ENCODE measurements around the gene ZNF92. TPM values are rescaled to one million over a fixed set of nuclear protein-coding genes. Genes with fewer than 3 reads are reported as not detected.

Gene ZNF92
- total RNA-seq, 1 experiment from 2014 or later = 9.4 TPM

DNA sequence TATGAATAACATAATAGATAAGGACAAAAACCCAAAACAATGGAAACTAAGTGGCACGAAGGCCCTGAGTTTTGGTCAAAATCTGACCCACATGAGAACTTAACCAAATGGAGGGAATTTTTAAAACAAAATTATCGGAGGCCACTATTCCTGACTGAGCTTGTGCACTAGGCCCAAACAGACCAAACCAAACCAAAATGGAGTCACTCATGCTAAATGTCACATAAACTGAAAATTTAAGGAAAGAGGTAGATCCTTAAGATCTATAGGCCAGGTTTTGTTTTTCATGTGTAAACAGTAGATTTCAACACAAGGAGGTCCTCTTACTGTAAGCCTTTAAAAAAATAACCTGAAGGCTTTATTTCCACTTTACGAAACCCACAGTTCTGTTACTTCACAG lies 3.8 kb upstream of the ZNF92 start (continued):
- TF ChIP-seq ELF1 (IDR thresholded peaks at IDR 0.05; ENCODE audit: borderline replicate concordance, low read depth) (no peak), ZNF274 (IDR thresholded peaks at IDR 0.05; ENCODE audit: low read depth, low read length) (no peak), EZH2 (IDR thresholded peaks at IDR 0.05) (no peak), CEBPB (IDR thresholded peaks at IDR 0.05; ENCODE audit: low read depth) (no peak), TCF7L2 (IDR thresholded peaks at IDR 0.05; ENCODE audit: borderline replicate concordance, extremely low read depth, insufficient read depth, insufficient read length) (no peak), POLR2AphosphoS5 (IDR thresholded peaks at IDR 0.05; ENCODE audit: low read depth, low read length) (no peak)
- TF ChIP-seq, protein P1, sequence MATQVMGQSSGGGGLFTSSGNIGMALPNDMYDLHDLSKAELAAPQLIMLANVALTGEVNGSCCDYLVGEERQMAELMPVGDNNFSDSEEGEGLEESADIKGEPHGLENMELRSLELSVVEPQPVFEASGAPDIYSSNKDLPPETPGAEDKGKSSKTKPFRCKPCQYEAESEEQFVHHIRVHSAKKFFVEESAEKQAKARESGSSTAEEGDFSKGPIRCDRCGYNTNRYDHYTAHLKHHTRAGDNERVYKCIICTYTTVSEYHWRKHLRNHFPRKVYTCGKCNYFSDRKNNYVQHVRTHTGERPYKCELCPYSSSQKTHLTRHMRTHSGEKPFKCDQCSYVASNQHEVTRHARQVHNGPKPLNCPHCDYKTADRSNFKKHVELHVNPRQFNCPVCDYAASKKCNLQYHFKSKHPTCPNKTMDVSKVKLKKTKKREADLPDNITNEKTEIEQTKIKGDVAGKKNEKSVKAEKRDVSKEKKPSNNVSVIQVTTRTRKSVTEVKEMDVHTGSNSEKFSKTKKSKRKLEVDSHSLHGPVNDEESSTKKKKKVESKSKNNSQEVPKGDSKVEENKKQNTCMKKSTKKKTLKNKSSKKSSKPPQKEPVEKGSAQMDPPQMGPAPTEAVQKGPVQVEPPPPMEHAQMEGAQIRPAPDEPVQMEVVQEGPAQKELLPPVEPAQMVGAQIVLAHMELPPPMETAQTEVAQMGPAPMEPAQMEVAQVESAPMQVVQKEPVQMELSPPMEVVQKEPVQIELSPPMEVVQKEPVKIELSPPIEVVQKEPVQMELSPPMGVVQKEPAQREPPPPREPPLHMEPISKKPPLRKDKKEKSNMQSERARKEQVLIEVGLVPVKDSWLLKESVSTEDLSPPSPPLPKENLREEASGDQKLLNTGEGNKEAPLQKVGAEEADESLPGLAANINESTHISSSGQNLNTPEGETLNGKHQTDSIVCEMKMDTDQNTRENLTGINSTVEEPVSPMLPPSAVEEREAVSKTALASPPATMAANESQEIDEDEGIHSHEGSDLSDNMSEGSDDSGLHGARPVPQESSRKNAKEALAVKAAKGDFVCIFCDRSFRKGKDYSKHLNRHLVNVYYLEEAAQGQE (IDR thresholded peaks at IDR 0.05; ENCODE audit: low read depth) = no peak

DNA sequence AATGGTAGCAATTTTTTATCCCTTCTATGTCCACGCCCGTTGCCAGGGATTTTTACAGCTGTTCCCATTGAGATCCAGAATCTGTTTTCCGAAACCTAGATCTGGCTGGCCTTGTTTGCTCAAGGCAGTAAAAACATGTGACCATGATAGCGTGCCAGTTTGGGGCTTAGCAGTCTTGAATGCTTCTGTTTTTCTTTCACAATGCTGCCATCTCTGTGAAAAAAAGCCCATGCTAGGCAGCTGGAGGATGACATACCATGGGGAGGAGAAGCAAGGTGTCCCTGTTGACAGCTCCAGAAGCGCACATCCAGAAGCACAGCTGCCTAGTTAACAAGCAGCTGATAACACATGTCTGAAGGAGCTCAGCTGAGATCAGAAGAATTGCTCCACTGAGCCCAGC lies 2.2 kb upstream of the ZNF92 start:
- POLR2A ChIA-PET = no interaction called here
- Histone ChIP-seq H2AFZ (ENCODE audit: low read depth, low read length, poor library complexity, severe bottlenecking) (no peak overlapping the region), H3K79me2 (ENCODE audit: insufficient read depth, low read length) (peaks cover 28% of the 10 kb centered on the region), H3K27me3 (ENCODE audit: insufficient read depth, low read length) (no peaks in the 10 kb centered on the region), H3K9me3 (ENCODE audit: control insufficient read depth in 1 of 2, insufficient read depth in 1 of 2, low read depth in 1 of 2, low read length in 2 of 2) (no peaks in the 10 kb centered on the region), H4K20me1 (ENCODE audit: insufficient read depth) (no peaks in the 10 kb centered on the region), H3K27ac (ENCODE audit: low read depth, low read length) (no peak overlapping the region), H3K9ac (ENCODE audit: low read length) (no peak overlapping the region), H3K4me2 (ENCODE audit: low read length) (no peak overlapping the region), H3K4me3 (replicated peaks in 1 of 2; ENCODE audit: low read depth in 1 of 2, low read length in 2 of 2) (no peak overlapping the region), H3K4me1 (ENCODE audit: control insufficient read depth in 1 of 2, insufficient read depth in 2 of 2, low read length in 2 of 2) (peaks cover 9% of the 10 kb centered on the region in 2 experiments; a peak in 3 of 4 replicates), H3K36me3 (ENCODE audit: control insufficient read depth in 1 of 2, insufficient read depth in 2 of 2, low read length in 2 of 2) (no peaks in the 10 kb centered on the region), H3K9me2 (ENCODE audit: insufficient read depth) (no peaks in the 10 kb centered on the region)
- ATAC-seq = no peak
- CTCF ChIA-PET = no interaction called here
- no TSS peak for BruUV-seq (replicated peaks)
- RAD21 ChIA-PET (ENCODE audit: low non-redundant PET in 1 of 2, low total read pairs in 2 of 2, uncharacterized antibody in 2 of 2, unreplicated experiment in 2 of 2) = no interaction called here
- DNase-seq (ENCODE audit: low read depth, low spot score) = no peak
- intact Hi-C loops (cut with micrococcal nuclease) = no loop called here
- TF ChIP-seq ZFX (IDR thresholded peaks at IDR 0.05) (no peak), TCF7L2 (IDR thresholded peaks at IDR 0.05; ENCODE audit: borderline replicate concordance, extremely low read depth, insufficient read depth, insufficient read length) (no peak), SIN3A (IDR thresholded peaks at IDR 0.05; ENCODE audit: low read depth) (no peak), CEBPB (IDR thresholded peaks at IDR 0.05; ENCODE audit: low read depth) (no peak), ELF1 (IDR thresholded peaks at IDR 0.05; ENCODE audit: borderline replicate concordance, low read depth) (no peak), ZNF274 (IDR thresholded peaks at IDR 0.05; ENCODE audit: low read depth, low read length) (no peak), RAD21 (IDR thresholded peaks at IDR 0.05; ENCODE audit: low read depth) (no peak), EZH2 (IDR thresholded peaks at IDR 0.05) (no peak), SRF (IDR thresholded peaks at IDR 0.05; ENCODE audit: low read depth) (no peak), FOSL1 (IDR thresholded peaks at IDR 0.05; ENCODE audit: low read depth) (no peak), EZH2phosphoT487 (IDR thresholded peaks at IDR 0.05; ENCODE audit: borderline replicate concordance) (no peak), EGR1 (IDR thresholded peaks at IDR 0.05; ENCODE audit: low read depth) (no peak)
- TF ChIP-seq, protein P2, sequence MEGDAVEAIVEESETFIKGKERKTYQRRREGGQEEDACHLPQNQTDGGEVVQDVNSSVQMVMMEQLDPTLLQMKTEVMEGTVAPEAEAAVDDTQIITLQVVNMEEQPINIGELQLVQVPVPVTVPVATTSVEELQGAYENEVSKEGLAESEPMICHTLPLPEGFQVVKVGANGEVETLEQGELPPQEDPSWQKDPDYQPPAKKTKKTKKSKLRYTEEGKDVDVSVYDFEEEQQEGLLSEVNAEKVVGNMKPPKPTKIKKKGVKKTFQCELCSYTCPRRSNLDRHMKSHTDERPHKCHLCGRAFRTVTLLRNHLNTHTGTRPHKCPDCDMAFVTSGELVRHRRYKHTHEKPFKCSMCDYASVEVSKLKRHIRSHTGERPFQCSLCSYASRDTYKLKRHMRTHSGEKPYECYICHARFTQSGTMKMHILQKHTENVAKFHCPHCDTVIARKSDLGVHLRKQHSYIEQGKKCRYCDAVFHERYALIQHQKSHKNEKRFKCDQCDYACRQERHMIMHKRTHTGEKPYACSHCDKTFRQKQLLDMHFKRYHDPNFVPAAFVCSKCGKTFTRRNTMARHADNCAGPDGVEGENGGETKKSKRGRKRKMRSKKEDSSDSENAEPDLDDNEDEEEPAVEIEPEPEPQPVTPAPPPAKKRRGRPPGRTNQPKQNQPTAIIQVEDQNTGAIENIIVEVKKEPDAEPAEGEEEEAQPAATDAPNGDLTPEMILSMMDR (IDR thresholded peaks at IDR 0.05 in 2 of 3, conservative IDR thresholded peaks at IDR 0.05 in 1 of 3; ENCODE audit: borderline replicate concordance in 1 of 3, insufficient read depth in 1 of 3, low read depth in 2 of 3, low read length in 2 of 3) = no peak
- TF ChIP-seq, protein P1 (IDR thresholded peaks at IDR 0.05; ENCODE audit: low read depth) = no peak

Data from HCT116 (cell line).